GM19240 (cell line): ENCODE measurements around the gene TMEM207.

ENCODE experiments used
- DNase-seq: peaks from one replicate; pipeline ENCODE4 v3.0.0; 2011; ENCODE audit warnings: low spot score; ENCODE audit not compliant: insufficient read length

TMEM207 gene

GRCh38 chr3:190444576-190445145, 5.0 kb downstream of the TMEM207 start:
- DNase-seq: no peak

DNA sequence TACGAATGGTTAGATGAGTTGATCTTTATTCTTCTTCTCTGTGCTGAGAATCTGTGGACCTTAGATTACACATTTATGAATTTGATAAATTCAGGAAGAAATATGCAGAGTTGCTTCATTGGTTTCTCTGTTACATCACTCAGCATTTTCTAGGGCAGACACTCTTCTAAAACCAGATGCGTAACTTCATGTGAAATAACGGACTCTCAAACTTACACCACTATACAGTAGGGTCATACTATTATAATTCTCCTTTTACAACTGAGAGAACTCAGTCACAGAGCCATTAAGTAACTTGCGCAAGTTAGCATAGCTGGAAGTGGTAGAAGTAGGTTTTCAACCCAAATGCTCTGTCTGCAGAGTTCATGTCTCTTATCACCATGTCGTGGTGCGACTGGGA, 5.7 kb downstream of the TMEM207 start:
- DNase-seq: no peak

- no peak for DNase-seq
Measured at GRCh38 chr3:190443257-190443656, 6.4 kb downstream of the TMEM207 start.

GRCh38 chr3:190442240-190442639, 7.5 kb downstream of the TMEM207 start:
- DNase-seq: no peak

DNA sequence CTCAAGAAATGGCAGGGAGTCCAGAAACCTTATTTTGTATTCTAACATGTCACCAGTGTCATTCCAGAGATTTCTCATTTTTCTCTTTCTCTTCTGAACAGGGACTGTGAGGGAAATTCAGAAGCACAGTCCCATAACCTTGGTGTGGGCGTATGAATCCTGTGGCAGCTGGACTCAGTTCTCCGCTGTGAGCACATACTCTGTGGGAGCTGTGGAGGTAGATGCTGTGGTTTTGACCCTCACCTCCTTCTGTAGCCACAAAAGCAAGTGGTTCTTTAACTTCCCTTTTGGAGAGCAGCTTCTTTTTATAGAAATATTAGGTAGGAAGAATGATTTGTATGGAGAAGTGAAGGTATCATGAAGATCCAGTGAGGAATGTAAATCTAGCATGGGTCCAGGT, 13.4 kb downstream of the TMEM207 start:
- DNase-seq: no peak

- DNase-seq: no peak
Measured at GRCh38 chr3:190435618-190436017, 14.1 kb downstream of the TMEM207 start.

- DNase-seq: no peak
Measured at GRCh38 chr3:190433626-190434025, 16.1 kb downstream of the TMEM207 start.

DNA sequence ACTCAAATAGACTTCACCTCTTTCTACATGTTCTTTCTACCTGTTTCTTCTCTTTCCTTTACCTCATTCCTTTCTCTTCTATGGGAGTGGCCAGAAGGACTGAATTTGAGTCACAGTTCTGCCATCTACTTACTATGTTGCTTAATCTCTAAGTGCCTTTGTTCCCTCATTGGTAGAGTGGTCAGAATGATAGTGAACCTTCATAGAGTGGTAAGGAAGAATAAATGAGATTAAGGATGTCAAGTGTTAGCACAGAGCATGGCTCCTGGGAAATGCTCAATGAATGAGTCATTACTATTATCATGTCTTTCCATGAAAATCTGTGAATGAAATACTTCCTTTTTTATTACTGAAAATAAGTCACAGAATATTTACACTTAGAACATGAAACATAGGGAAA, 17.5 kb downstream of the TMEM207 start:
- DNase-seq: no peak

- DNase-seq: no peak
Measured at GRCh38 chr3:190430906-190431305, 18.8 kb downstream of the TMEM207 start.

GRCh38 chr3:190429681-190430080, 20.0 kb downstream of the TMEM207 start:
- no peak for DNase-seq

GRCh38 chr3:190426806-190427507, 22.7 kb downstream of the TMEM207 start:
- DNase-seq: no peak

DNA sequence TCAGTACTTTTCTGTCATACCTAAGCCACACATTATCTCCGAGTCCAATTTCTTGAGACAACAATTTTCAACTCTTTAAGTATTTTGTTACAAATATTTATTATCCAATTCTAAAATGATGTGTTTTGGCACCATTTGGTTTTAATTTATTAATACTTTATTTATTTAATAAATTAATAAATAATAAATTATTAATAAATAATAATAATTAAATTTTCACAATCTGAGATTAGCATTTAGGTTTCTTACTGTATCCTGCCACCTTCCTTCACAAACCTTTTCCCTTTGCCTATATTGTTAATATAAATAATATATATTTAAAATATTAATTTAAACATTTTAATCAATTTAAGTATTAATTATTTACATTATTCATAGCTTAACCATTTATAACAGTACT, 23.9 kb downstream of the TMEM207 start:
- no peak for DNase-seq

DNA sequence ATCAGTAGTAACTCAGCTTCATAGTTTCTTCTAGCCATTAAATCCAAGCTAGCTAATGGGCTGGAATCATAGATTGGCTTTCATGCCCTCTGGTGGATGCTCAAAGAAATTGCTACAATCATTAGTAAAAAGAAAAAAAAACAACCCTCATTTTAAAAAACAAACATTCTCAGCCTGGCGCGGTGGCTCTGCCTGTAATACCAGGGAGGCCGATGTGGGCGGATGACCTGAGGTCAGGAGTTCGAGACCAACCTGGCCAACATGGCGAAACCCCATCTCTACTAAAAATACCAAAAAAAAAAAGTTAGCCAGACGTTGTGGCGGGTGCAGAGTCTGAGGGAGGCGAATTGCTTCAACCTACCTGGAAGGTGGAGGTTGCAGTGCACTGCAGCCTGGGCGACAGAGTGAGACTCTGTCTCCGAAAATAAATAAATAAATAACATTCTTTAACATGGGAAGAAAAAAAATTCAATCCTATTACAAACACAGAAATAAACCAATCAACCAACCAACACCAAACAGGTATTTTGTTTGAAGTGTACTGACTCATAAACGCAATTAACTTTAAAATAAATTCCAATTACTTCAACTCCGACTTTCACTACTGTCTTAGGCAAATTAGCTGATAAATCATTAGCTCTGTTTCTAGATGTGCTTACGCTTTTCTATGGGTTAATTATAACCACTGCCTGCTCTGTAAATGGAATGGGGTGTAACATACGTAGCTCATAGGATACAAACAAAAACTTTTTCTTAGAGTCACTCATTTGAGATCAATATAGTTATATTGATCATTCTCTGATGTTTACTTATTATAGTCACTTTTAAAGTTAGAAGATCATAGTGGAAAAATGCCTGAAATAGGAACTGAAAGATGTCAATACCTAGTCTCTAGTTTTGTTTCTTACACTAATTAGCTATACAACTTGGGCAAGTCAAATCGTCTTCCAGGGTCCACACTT, 24.9 kb downstream of the TMEM207 start:
- peak; percentile 5 for DNase-seq

DNA sequence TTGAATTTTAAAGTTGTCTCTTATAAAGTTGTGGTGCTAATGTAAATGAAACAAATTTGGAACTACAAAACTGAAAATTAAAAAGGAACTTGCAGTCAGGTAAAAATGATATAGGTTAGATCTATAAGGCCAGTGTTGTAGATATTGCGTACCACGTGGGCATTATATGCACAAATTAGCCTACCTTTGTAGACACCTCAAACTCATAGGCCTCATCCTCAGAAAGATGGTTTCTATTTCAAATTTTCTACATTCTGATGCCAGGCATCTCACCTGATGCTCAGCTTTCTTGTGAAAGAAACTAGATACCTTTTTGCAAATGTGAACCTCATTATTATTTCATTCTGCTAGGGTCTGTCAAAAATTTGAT, 25.6 kb downstream of the TMEM207 start:
- DNase-seq: no peak

GRCh38 chr3:190414297-190414696, 35.4 kb downstream of the TMEM207 start:
- DNase-seq: no peak

DNA sequence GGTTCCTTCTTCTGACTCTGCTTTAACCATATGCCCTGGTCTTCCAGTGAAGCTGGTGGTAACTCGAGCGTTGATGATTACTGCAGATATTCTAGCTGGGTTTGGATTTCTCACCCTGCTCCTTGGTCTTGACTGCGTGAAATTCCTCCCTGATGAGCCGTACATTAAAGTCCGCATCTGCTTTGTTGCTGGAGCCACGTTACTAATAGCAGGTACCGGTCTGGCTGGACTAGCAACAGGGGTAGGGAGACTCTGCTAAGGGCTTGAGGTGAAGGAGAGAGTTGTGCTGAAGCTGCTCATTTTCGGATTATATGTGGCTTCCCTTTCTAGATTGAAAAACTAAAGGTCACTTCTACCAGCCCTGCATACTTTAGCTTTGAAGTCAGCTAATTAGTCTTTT, 45.0 kb downstream of the TMEM207 start:
- no peak for DNase-seq

DNA sequence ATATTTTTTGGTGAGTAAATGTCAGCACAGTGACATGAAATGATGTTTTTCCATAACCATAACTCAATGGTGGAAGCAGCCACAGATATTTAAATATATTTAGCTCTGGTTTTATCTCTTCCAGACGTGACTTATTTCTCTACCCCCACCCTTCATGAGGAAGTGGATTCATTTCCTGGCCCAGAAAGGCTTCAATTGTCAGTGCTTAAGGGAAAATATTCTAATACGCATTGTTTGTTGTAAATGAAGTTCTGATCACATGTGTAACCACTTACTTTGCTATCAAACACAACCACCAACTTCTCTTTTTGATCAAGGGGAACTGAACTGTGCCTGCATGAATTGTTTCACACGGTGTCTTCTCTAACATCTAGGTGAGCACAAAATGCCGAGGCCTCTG, 47.7 kb downstream of the TMEM207 start:
- no peak for DNase-seq

GRCh38 chr3:190399677-190400076, 50.0 kb downstream of the TMEM207 start:
- no peak for DNase-seq

DNA sequence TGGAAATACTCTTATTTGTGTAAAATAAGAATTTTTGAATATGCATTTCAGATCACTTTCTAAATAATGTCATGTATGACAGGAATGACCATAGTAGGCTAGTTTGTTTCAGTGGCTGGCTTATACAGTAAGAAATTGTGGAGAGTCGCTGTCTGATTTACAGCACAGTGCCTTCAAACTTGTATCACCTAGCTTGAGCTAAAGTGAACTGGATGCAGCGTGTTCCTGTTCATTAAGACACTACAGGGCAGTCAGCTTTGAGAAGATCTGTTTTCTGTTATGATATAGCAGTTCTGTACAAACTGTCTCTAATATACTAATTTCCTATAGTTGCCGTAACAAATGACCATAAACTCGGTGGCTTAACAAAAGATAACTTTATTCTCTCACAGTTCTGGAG, 51.8 kb downstream of the TMEM207 start:
- DNase-seq: no peak

DNA sequence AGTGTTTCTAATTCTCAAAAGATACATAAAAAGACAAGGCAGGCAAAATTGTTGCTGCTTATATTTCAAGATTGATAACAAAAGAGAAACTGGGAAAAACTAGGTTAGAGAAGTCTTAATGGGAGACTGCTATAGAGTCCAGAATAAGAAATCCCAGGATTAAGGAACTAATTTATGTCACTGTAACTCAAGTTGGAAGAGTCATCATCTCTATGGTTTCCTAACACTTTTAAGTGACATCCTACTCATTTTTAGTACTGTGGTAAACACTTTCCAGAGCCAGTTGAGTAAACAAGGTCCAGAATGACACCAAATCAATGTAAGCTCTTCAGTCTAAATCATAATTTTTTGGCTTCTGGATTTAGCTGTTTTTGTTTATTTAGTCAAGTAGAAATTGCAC, 53.7 kb downstream of the TMEM207 start:
- DNase-seq: no peak

GRCh38 chr3:190388703-190389102, 61.0 kb downstream of the TMEM207 start:
- no peak for DNase-seq

DNA sequence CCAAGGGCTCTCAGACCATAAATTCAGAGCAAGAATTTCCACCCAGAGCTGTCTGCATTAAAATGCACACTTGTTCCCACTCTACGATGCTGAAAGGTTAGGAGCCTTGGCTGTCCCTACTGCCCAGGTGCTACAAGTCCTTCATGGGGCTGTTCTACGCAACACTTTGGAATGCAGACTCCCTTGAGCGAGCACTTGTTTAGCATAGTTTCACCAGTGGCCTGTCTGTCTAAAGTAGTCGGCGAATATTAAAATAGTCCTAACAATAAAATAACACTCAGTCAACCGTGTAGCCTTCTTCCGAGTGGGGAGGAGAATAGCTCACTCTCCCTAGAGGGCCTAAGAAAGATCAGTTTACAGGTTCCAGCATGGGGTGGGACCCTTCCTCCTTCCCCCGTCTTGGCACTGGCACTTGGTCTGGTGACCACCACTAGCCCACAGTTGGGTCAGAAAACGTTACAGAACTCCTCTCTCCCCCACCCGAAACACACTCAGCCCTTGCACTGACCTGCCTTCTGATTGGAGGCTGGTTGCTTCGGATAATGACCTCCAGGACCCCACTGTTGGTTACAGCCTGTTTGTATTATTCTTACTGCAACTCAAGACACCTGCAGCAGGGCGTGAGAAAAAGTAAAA, 62.0 kb downstream of the TMEM207 start, which contains the start of gene CLDN16:
CLDN16 (plus strand) TSS at position 586 of the 636 bp plus-strand sequence. CDS start 167 bp downstream, outside the sequence.
- no peak for DNase-seq
